Fibroblast of pulmonary artery (primary cell): ENCODE results near the gene SLC27A2.
A peak's percentile ranks its signal among the peaks of the same experiment; 100 is the strongest.

Source experiments
- DNase-seq: peaks from one replicate; pipeline ENCODE4 v3.0.0-alpha.2; 2010; ENCODE audit warnings: low read depth
- H3K4me3 ChIP-seq: replicated peaks from 2 replicates; pipeline ENCODE4 v1.5.1; 2011; ENCODE audit warnings: low read depth, mild to moderate bottlenecking, control low read depth, low read length, moderate library complexity
- CTCF ChIP-seq: IDR thresholded peaks from 2 replicates; pipeline ENCODE4 v1.5.1; 2011; ENCODE audit warnings: mild to moderate bottlenecking, control low read depth, low read length, inconsistent platforms; ENCODE audit errors: missing control alignments

The SLC27A2 gene

GRCh38 chr15:50209809-50210208 lies 27.8 kb downstream of the SLC27A2 start:
- no peak for DNase-seq
- no peak overlapping the region for H3K4me3 ChIP-seq
- TF ChIP-seq CTCF: no peak

GRCh38 chr15:50210462-50211157 lies 28.6 kb downstream of the SLC27A2 start:
- DNase-seq: no peak
- no peak for TF ChIP-seq CTCF

GRCh38 chr15:50218291-50218690 lies 36.3 kb downstream of the SLC27A2 start:
- no peak overlapping the region for H3K4me3 ChIP-seq
- TF ChIP-seq CTCF: no peak
- DNase-seq: peak; percentile 7

More at GRCh38 chr15:50210462-50211157, 28.6 kb downstream of the SLC27A2 start:
- H3K4me3 ChIP-seq: no peak overlapping the region

GRCh38 chr15:50218691-50219090 lies 36.7 kb downstream of the SLC27A2 start:
- TF ChIP-seq CTCF: no peak
- H3K4me3 ChIP-seq: no peak overlapping the region
- DNase-seq: peak; percentile 30

GRCh38 chr15:50219820-50220219 lies 37.8 kb downstream of the SLC27A2 start:
- peak; percentile 8 for DNase-seq
- no peak for TF ChIP-seq CTCF
- H3K4me3 ChIP-seq: no peak overlapping the region

- DNase-seq: no peak
- no peak for TF ChIP-seq CTCF
Measured at GRCh38 chr15:50222181-50222580, 40.2 kb downstream of the SLC27A2 start.

GRCh38 chr15:50224606-50225005 lies 42.6 kb downstream of the SLC27A2 start:
- no peak for TF ChIP-seq CTCF
- no peak overlapping the region for H3K4me3 ChIP-seq
- DNase-seq: peak; percentile 18

More at GRCh38 chr15:50222181-50222580, 40.2 kb downstream of the SLC27A2 start:
- no peak overlapping the region for H3K4me3 ChIP-seq
